ENCODE results near the gene PDK4. TPM values are rescaled to one million over a fixed set of nuclear protein-coding genes. Genes with fewer than 3 reads are reported as not detected.
"Not testable (repeated sequence)": the region's sequence is repeated elsewhere in the genome, so short reads cannot be mapped to it uniquely, and the experiment has no call there.

PDK4 gene
- total RNA-seq, 2 donors from 2014 or later, result 79.5 to 316 TPM

- H3K27me3 ChIP-seq (replicated peaks; ENCODE audit: insufficient read depth), result no peaks in the 10 kb centered on the region
- peaks cover 26 to 30% of the 10 kb centered on the region in 2 donors for H3K4me1 ChIP-seq (ENCODE audit: control insufficient read depth in 1 of 2, low read depth in 2 of 2)
- TF ChIP-seq CTCF (IDR thresholded peaks at IDR 0.05), result no peak
- ATAC-seq (ENCODE audit: insufficient number of reproducible peaks, low FRiP score, low read depth) (no peak), DNase-seq (ENCODE audit: low spot score) (no peak)
- H3K4me3 ChIP-seq, result no peak overlapping the region
- no peaks in the 10 kb centered on the region for H3K36me3 ChIP-seq
- no peak overlapping the region for H3K27ac ChIP-seq
- no peaks in the 10 kb centered on the region for H3K9me3 ChIP-seq
These were observed 14.9 kb upstream of the PDK4 start for GRCh38 chr7:95611224-95611623.

GRCh38 chr7:95609277-95609971 is 13.1 kb upstream of the PDK4 start:
- ATAC-seq (ENCODE audit: insufficient number of reproducible peaks, low FRiP score, low read depth), result no peak
- DNase-seq (ENCODE audit: low spot score), result no peak
- peak overlapping the region; percentile 68 to 84 for H3K27ac ChIP-seq
- no peaks in the 10 kb centered on the region for H3K36me3 ChIP-seq
- peak overlapping the region; percentile 54 for H3K4me3 ChIP-seq
- no peaks in the 10 kb centered on the region for H3K27me3 ChIP-seq (replicated peaks; ENCODE audit: insufficient read depth)
- TF ChIP-seq CTCF (IDR thresholded peaks at IDR 0.05), result no peak
- H3K4me1 ChIP-seq (ENCODE audit: control insufficient read depth in 1 of 2, low read depth in 2 of 2), result peaks cover 26 to 34% of the 10 kb centered on the region in 2 donors
- H3K9me3 ChIP-seq, result no peaks in the 10 kb centered on the region

- TF ChIP-seq CTCF (IDR thresholded peaks at IDR 0.05), result no peak
- Histone ChIP-seq H3K27me3 (replicated peaks; ENCODE audit: insufficient read depth) (no peaks in the 10 kb centered on the region), H3K9me3 (no peaks in the 10 kb centered on the region), H3K36me3 (no peaks in the 10 kb centered on the region), H3K4me3 (peak overlapping the region; percentile 54), H3K4me1 (ENCODE audit: control insufficient read depth in 1 of 2, low read depth in 2 of 2) (peaks cover 31 to 36% of the 10 kb centered on the region in 2 donors), H3K27ac (peak overlapping the region; percentile 68 to 84)
- DNase-seq (ENCODE audit: low spot score), result peak; percentile 82
- peak; percentile 98 for ATAC-seq (ENCODE audit: insufficient number of reproducible peaks, low FRiP score, low read depth)
These were observed 12.2 kb upstream of the PDK4 start for GRCh38 chr7:95608359-95609173.

GRCh38 chr7:95607561-95607960 is 11.2 kb upstream of the PDK4 start:
- ATAC-seq (ENCODE audit: insufficient number of reproducible peaks, low FRiP score, low read depth) (no peak), DNase-seq (ENCODE audit: low spot score) (no peak)
- Histone ChIP-seq H3K4me1 (ENCODE audit: control insufficient read depth in 1 of 2, low read depth in 2 of 2) (peaks cover 31 to 36% of the 10 kb centered on the region in 2 donors), H3K9me3 (no peaks in the 10 kb centered on the region), H3K27me3 (replicated peaks; ENCODE audit: insufficient read depth) (no peaks in the 10 kb centered on the region), H3K36me3 (no peaks in the 10 kb centered on the region), H3K27ac (peak overlapping the region; percentile 68 to 84), H3K4me3 (no peak overlapping the region)
- no peak for TF ChIP-seq CTCF (IDR thresholded peaks at IDR 0.05)

- H3K9me3 ChIP-seq, result no peaks in the 10 kb centered on the region
- no peak for DNase-seq (ENCODE audit: low spot score)
- H3K4me1 ChIP-seq (ENCODE audit: control insufficient read depth in 1 of 2, low read depth in 2 of 2), result peaks cover 31 to 32% of the 10 kb centered on the region in 2 donors
- H3K27me3 ChIP-seq (replicated peaks; ENCODE audit: insufficient read depth), result no peaks in the 10 kb centered on the region
- H3K4me3 ChIP-seq, result no peak overlapping the region
- H3K36me3 ChIP-seq, result no peaks in the 10 kb centered on the region
- H3K27ac ChIP-seq, result no peak overlapping the region
- no peak for ATAC-seq (ENCODE audit: insufficient number of reproducible peaks, low FRiP score, low read depth)
- no peak for TF ChIP-seq CTCF (IDR thresholded peaks at IDR 0.05)
These were observed 9.0 kb upstream of the PDK4 start for GRCh38 chr7:95605275-95605674.

GRCh38 chr7:95604811-95605210 is 8.5 kb upstream of the PDK4 start:
- H3K36me3 ChIP-seq; H3K9me3 ChIP-seq; H3K27me3 ChIP-seq (replicated peaks; ENCODE audit: insufficient read depth); H3K27ac ChIP-seq; ATAC-seq (ENCODE audit: insufficient number of reproducible peaks, low FRiP score, low read depth); H3K4me3 ChIP-seq; DNase-seq (ENCODE audit: low spot score): not testable (repeated sequence)
- peaks cover 26 to 27% of the 10 kb centered on the region in 2 donors for H3K4me1 ChIP-seq (ENCODE audit: control insufficient read depth in 1 of 2, low read depth in 2 of 2)

- not testable (repeated sequence) for DNase-seq (ENCODE audit: low spot score); H3K4me3 ChIP-seq; H3K27ac ChIP-seq; H3K36me3 ChIP-seq; H3K9me3 ChIP-seq; ATAC-seq (ENCODE audit: insufficient number of reproducible peaks, low FRiP score, low read depth); H3K27me3 ChIP-seq (replicated peaks; ENCODE audit: insufficient read depth)
- peaks cover 22 to 23% of the 10 kb centered on the region in 2 donors for H3K4me1 ChIP-seq (ENCODE audit: control insufficient read depth in 1 of 2, low read depth in 2 of 2)
These were observed 8.1 kb upstream of the PDK4 start for GRCh38 chr7:95604397-95604796.
